Naive thymus-derived CD8-positive, alpha-beta T cell (primary cell): ENCODE data around the gene PRXL2B. TPM values are rescaled to one million over a fixed set of nuclear protein-coding genes. Genes with fewer than 3 reads are reported as not detected.
"Not testable (repeated sequence)": the region's sequence is repeated elsewhere in the genome, so short reads cannot be mapped to it uniquely, and the experiment has no call there.

Source experiments
- ATAC-seq, 2 donors: fragments of 150-1000 bp; cut with Tn5 transposase in 1 of 2; sonication (Bioruptor Pico), chemical (Tn5 transposase) in 1 of 2; 1 replicate in 1 of 2; 2 replicates in 1 of 2; pipeline ENCODE4 v1.10.0; 2021; ENCODE audit warnings: mild to moderate bottlenecking in 2 of 2, moderate library complexity in 2 of 2
- POLR2A ChIA-PET: fragments of 350-600 bp; sonication (Branson Sonifier 250); formaldehyde crosslinking; loops from one replicate; lab custom pipeline; 2021; ENCODE audit warnings: antibody characterized with exemption; lab: Charles Lee
- DNase-seq, 10 donors: peaks; one replicate each; pipeline versions ENCODE4 v3.0.0 to v3.0.0-alpha.2; 2020 to 2022
- H3K27ac Mint-ChIP-seq, 10 donors: one replicate each; pipeline ENCODE4 v1.8.0; 2020 to 2022; ENCODE audit warnings: mild to moderate bottlenecking in 10 of 10, mixed read lengths in 10 of 10, moderate library complexity in 4 of 10, inconsistent platforms in 1 of 10
- H3K27me3 Mint-ChIP-seq, 5 donors: one replicate each; pipeline ENCODE4 v1.8.0; 2021 to 2022; ENCODE audit warnings: mixed read lengths in 5 of 5
- H3K36me3 Mint-ChIP-seq, 3 donors: one replicate each; pipeline ENCODE4 v1.8.0; 2020 to 2022; ENCODE audit warnings: mixed read lengths in 3 of 3, mild to moderate bottlenecking in 2 of 3, inconsistent platforms in 1 of 3
- H3K4me1 Mint-ChIP-seq, 4 donors: one replicate each; pipeline ENCODE4 v1.8.0; 2021 to 2022; ENCODE audit warnings: mixed read lengths in 4 of 4
- H3K4me3 Mint-ChIP-seq, 10 donors: one replicate each; pipeline ENCODE4 v1.8.0; 2020 to 2022; ENCODE audit warnings: mild to moderate bottlenecking in 10 of 10, mixed read lengths in 10 of 10, moderate library complexity in 6 of 10, inconsistent platforms in 1 of 10
- H3K9me3 Mint-ChIP-seq, 9 donors: one replicate each; pipeline ENCODE4 v1.8.0; 2020 to 2022; ENCODE audit warnings: mixed read lengths in 9 of 9, mild to moderate bottlenecking in 3 of 9, inconsistent platforms in 1 of 9, moderate library complexity in 1 of 9
- polyA plus RNA-seq, 3 donors: library from polyadenylated mRNA; unstranded; fragments of 300-500 nt; fragmentation: Illumina TruSeq; gene quantifications; one replicate each; pipeline ENCODE4 v1.2.3, GENCODE V29; 2021
- total RNA-seq, 8 experiments: library from RNA in 2 of 8; stranded (reverse) in 2 of 8; gene quantifications; one replicate each; pipeline ENCODE4 v1.2.3 and lab custom pipeline; 2021 to 2026

PRXL2B gene
- total and polyA plus RNA-seq, 5 experiments from 2014 or later = 20.6 to 45.4 (median 37.5) TPM

GRCh38 chr1:2623571-2624337, 37.2 kb downstream of the PRXL2B start:
- ATAC-seq = peak; percentile 39 to 41
- Mint-ChIP-seq H3K4me3 (peak overlapping the region in 7 of 10 donors; percentile 6 to 69 (median 59)), H3K27me3 (peaks cover 19 to 38% (median 35%) of the 10 kb centered on the region in 5 donors), H3K27ac (peak overlapping the region in 8 of 10 donors; percentile 10 to 76 (median 50)), H3K36me3 (peaks cover 0 to 15% (median 2%) of the 10 kb centered on the region in 3 donors), H3K9me3 (peaks cover 0 to 13% (median 6%) of the 10 kb centered on the region in 9 donors), H3K4me1 (peaks cover 8 to 38% (median 20%) of the 10 kb centered on the region in 4 donors)
- DNase-seq = no peak
- POLR2A ChIA-PET = interaction anchor here (0.6 to 1.8 kb wide), 2 partner anchors 19 to 82 kb away, joined by 3 read pairs; no protein-coding TSS in a partner anchor

DNA sequence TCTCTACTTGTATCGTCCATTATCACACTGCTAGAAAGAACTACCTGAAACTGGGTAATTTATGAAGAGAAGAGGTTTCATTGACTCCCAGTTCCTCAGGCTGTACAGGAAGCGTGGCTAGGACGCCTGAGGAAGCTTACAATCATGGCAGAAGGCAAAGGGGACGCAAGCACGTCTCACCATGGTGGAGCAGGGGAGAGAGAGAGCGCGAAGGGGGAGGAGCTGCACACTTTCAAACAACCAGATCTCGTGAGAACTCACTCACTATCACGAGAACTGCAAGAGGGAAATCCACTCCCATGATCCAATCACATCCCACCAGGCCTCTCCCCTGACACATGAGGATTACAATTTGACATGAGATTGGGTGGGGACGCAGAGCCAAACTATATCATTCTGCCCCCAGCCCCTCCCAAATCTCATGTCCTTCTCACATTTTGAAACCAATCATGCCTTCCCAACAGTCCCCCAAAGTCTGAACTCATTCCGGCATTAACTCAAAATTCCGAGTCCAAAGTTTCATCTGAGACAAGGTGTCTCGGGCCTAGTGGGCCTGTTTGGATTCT, 38.2 kb downstream of the PRXL2B start:
- no peak for ATAC-seq
- Mint-ChIP-seq H3K36me3 (peaks cover 0 to 11% (median 2%) of the 10 kb centered on the region in 3 donors), H3K9me3 (peaks cover 0 to 9% (median 4%) of the 10 kb centered on the region in 9 donors), H3K4me1 (peaks cover 10 to 38% (median 23%) of the 10 kb centered on the region in 4 donors), H3K4me3 (no peak overlapping the region), H3K27ac (peak overlapping the region in 1 of 10 donors; percentile 42), H3K27me3 (peaks cover 19 to 39% (median 31%) of the 10 kb centered on the region in 5 donors)
- no peak for DNase-seq
- POLR2A ChIA-PET = no interaction called here

DNA sequence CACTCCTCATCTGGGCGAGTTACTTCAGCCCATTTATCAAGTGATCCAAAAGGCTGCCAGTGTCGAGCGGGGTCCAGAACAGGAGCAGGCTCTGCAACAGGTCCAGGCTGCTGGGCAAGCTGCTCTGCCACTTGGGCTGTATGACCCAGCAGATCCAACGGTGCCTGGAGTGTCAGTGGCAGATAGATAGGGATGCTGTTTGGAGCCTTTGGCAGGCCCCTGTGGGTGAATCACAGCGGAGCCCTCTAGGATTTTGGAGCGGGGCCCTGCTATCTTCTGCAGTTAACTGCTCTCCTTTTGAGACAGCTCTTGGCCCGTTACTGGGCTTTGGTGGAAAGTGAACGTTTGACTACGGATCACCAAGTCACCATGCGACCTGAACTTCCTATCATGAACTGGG, 38.7 kb downstream of the PRXL2B start:
- Mint-ChIP-seq H3K27ac (peak overlapping the region in 1 of 10 donors; percentile 73), H3K36me3 (peaks cover 0 to 8% (median 2%) of the 10 kb centered on the region in 3 donors), H3K9me3 (peaks cover 0 to 5% (median 0%) of the 10 kb centered on the region in 9 donors), H3K4me1 (peaks cover 10 to 38% (median 25%) of the 10 kb centered on the region in 4 donors), H3K27me3 (peaks cover 22 to 43% (median 32%) of the 10 kb centered on the region in 5 donors), H3K4me3 (no peak overlapping the region)
- ATAC-seq = no peak
- POLR2A ChIA-PET = no interaction called here
- no peak for DNase-seq

DNA sequence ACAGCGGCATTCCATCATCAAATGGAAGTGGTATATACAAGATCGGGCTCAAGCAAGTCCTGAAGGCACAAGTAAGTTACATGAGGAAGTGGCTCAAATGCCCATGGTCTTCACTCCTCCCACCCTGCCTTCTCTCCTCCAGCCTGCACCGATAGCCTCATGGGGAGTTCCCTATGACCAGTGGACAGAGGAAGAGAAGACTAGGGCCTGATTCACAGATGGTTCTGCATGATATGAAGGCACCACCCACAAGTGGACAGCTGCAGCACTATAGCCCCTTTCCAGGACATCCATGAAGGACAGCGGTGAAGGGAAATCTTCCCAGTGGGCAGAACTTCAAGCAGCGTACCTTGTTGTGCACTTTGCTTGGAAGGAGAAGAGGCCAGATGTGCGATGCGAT, 39.2 kb downstream of the PRXL2B start:
- H3K36me3 Mint-ChIP-seq, H3K9me3 Mint-ChIP-seq, H3K27ac Mint-ChIP-seq, H3K4me3 Mint-ChIP-seq, POLR2A ChIA-PET, ATAC-seq, DNase-seq: not testable (repeated sequence)
- Mint-ChIP-seq H3K27me3 (peaks cover 26 to 48% (median 36%) of the 10 kb centered on the region in 5 donors), H3K4me1 (peaks cover 12 to 38% (median 28%) of the 10 kb centered on the region in 4 donors)

- Mint-ChIP-seq H3K4me3 (peak overlapping the region in 4 of 10 donors; percentile 38 to 81 (median 54)), H3K27me3 (peaks cover 29 to 52% (median 42%) of the 10 kb centered on the region in 5 donors), H3K36me3 (peaks cover 0 to 8% (median 0%) of the 10 kb centered on the region in 3 donors), H3K4me1 (peaks cover 17 to 36% (median 26%) of the 10 kb centered on the region in 4 donors), H3K9me3 (no peaks in the 10 kb centered on the region), H3K27ac (no peak overlapping the region)
- POLR2A ChIA-PET = no interaction called here
- ATAC-seq (peak in 1 of 2 donors; percentile 10), DNase-seq (no peak)
These were observed 41.2 kb downstream of the PRXL2B start for GRCh38 chr1:2627746-2628145.

GRCh38 chr1:2628191-2628932, 41.8 kb downstream of the PRXL2B start:
- H3K9me3 Mint-ChIP-seq = no peaks in the 10 kb centered on the region
- peak overlapping the region in 7 of 10 donors; percentile 14 to 81 (median 63) for H3K4me3 Mint-ChIP-seq
- peaks cover 0 to 8% (median 0%) of the 10 kb centered on the region in 3 donors for H3K36me3 Mint-ChIP-seq
- DNase-seq (no peak), ATAC-seq (peak; percentile 63 to 68)
- H3K4me1 Mint-ChIP-seq = peaks cover 12 to 31% (median 22%) of the 10 kb centered on the region in 4 donors
- H3K27ac Mint-ChIP-seq = no peak overlapping the region
- POLR2A ChIA-PET = no interaction called here
- peaks cover 29 to 52% (median 42%) of the 10 kb centered on the region in 5 donors for H3K27me3 Mint-ChIP-seq

- Mint-ChIP-seq H3K4me3 (peak overlapping the region in 2 of 10 donors; percentile 56 to 71), H3K9me3 (no peaks in the 10 kb centered on the region), H3K36me3 (peaks cover 0 to 8% (median 0%) of the 10 kb centered on the region in 3 donors), H3K27ac (no peak overlapping the region), H3K4me1 (peaks cover 10 to 24% (median 18%) of the 10 kb centered on the region in 4 donors), H3K27me3 (peaks cover 29 to 51% (median 42%) of the 10 kb centered on the region in 5 donors)
- DNase-seq (no peak), ATAC-seq (peak in 1 of 2 donors; percentile 33)
- POLR2A ChIA-PET = interaction anchor here (1.3 kb wide), 1 partner anchor 73 kb away, joined by 4 read pairs; no protein-coding TSS in a partner anchor
These were observed 42.5 kb downstream of the PRXL2B start for GRCh38 chr1:2628933-2629626.

DNA sequence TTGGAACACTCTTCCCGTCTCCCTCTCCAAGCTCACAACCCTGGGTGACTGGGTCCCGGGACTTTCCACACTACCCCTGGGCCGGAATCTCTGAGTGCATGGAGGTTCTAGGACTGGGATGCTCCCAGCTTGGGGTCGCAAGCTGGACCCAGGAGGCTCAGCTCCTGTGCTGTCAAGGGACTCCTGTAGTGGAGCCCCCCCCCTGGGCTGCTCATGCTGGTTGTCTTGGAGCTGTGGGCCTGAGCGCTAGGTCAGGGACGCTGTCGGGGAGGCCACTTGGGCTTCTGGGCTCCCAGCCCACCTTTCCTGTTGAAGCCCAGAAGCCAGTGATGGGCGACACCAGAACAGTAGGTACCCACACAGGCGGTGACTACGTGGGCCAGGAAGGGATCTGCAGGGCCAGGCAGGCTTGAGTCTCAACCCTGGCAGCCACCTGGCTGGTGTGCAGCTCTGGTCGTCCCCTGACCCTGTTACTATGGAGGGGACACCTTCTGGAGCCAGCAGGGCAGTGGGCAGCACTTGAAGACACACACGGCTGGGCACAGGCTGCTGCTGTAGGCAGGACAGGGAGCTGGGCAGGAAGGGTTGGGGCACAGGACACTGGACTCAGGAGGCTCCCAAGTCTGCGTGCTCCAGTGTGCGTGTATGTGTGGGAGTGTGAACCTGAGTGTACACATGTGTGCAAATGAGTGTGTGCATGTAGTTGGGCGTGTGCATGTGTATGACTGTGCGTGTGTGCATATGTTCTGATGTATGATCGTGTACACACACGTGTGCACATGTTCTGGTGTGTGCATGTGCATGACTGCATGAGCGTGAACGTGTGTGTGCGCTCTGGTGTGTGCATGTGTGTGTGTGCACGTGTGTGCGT, 43.3 kb downstream of the PRXL2B start:
- Mint-ChIP-seq H3K27me3 (peaks cover 29 to 44% (median 39%) of the 10 kb centered on the region in 5 donors), H3K27ac (peak overlapping the region in 2 of 10 donors; percentile 6 to 28), H3K36me3 (peaks cover 0 to 8% (median 0%) of the 10 kb centered on the region in 3 donors), H3K4me3 (peak overlapping the region in 9 of 10 donors; percentile 24 to 71 (median 56)), H3K4me1 (peaks cover 10 to 22% (median 14%) of the 10 kb centered on the region in 4 donors), H3K9me3 (no peaks in the 10 kb centered on the region)
- POLR2A ChIA-PET = interaction anchor here (1.3 kb wide), 1 partner anchor 74 kb away, joined by 4 read pairs; no protein-coding TSS in a partner anchor
- ATAC-seq = no peak
- no peak for DNase-seq

GRCh38 chr1:2630498-2631135, 44.0 kb downstream of the PRXL2B start:
- Mint-ChIP-seq H3K36me3 (peaks cover 0 to 6% (median 0%) of the 10 kb centered on the region in 3 donors), H3K4me3 (peak overlapping the region in 7 of 10 donors; percentile 14 to 79 (median 48)), H3K27ac (peak overlapping the region in 2 of 10 donors; percentile 6 to 51), H3K27me3 (peaks cover 27 to 39% (median 34%) of the 10 kb centered on the region in 5 donors), H3K9me3 (no peaks in the 10 kb centered on the region), H3K4me1 (peaks cover 10 to 22% (median 14%) of the 10 kb centered on the region in 4 donors)
- DNase-seq (no peak), ATAC-seq (no peak)
- POLR2A ChIA-PET = no interaction called here

GRCh38 chr1:2631136-2632050, 44.8 kb downstream of the PRXL2B start:
- Mint-ChIP-seq H3K27me3 (peaks cover 19 to 31% (median 26%) of the 10 kb centered on the region in 5 donors), H3K4me1 (peaks cover 10 to 25% (median 13%) of the 10 kb centered on the region in 4 donors), H3K9me3 (peaks cover 0 to 2% (median 0%) of the 10 kb centered on the region in 9 donors), H3K36me3 (no peaks in the 10 kb centered on the region), H3K27ac (peak overlapping the region in 4 of 10 donors; percentile 31 to 74 (median 52)), H3K4me3 (peak overlapping the region in 1 of 10 donors; percentile 41)
- POLR2A ChIA-PET = no interaction called here
- ATAC-seq (no peak), DNase-seq (no peak)
